Stimulated activated naive CD8-positive, alpha-beta T cell treated with anti-CD3 and anti-CD28 coated beads, Interleukin-15, amount 100 ng/mL, for 72 hours (primary cell): Measurements from ENCODE around the gene ITGA2.

ENCODE experiments used
- ATAC-seq: fragments of 150-1000 bp; cut with Tn5 transposase; 2 replicates; pipeline ENCODE4 v1.10.0; 2021; ENCODE audit warnings: mild to moderate bottlenecking, moderate library complexity
- DNase-seq, 2 donors: peaks; one replicate each; pipeline ENCODE4 v3.0.0; 2021 to 2022
- H3K27ac Mint-ChIP-seq, 2 donors: one replicate each; pipeline ENCODE4 v1.8.0; 2022; ENCODE audit warnings: mild to moderate bottlenecking in 2 of 2, mixed read lengths in 2 of 2, moderate library complexity in 2 of 2
- H3K27me3 Mint-ChIP-seq: one replicate; pipeline ENCODE4 v1.8.0; 2022; ENCODE audit warnings: mixed read lengths
- H3K4me1 Mint-ChIP-seq: one replicate; pipeline ENCODE4 v1.8.0; 2022; ENCODE audit warnings: mild to moderate bottlenecking, mixed read lengths
- H3K4me3 Mint-ChIP-seq, 2 donors: one replicate each; pipeline ENCODE4 v1.8.0; 2022; ENCODE audit warnings: mild to moderate bottlenecking in 2 of 2, mixed read lengths in 2 of 2, moderate library complexity in 1 of 2
- H3K9me3 Mint-ChIP-seq, 2 donors: one replicate each; pipeline ENCODE4 v1.8.0; 2022; ENCODE audit warnings: mixed read lengths in 2 of 2

The ITGA2 gene

GRCh38 chr5:53084546-53085255 lies 95.5 kb downstream of the ITGA2 start:
- H3K27ac Mint-ChIP-seq = no peak overlapping the region
- no peak overlapping the region for H3K4me3 Mint-ChIP-seq
- ATAC-seq = no peak
- H3K27me3 Mint-ChIP-seq = peaks cover 9% of the 10 kb centered on the region
- H3K4me1 Mint-ChIP-seq = peaks cover 41% of the 10 kb centered on the region
- no peaks in the 10 kb centered on the region for H3K9me3 Mint-ChIP-seq
- no peak for DNase-seq

- Mint-ChIP-seq H3K9me3 (no peaks in the 10 kb centered on the region), H3K27me3 (peaks cover 9% of the 10 kb centered on the region), H3K27ac (no peak overlapping the region), H3K4me1 (peaks cover 61% of the 10 kb centered on the region), H3K4me3 (no peak overlapping the region)
- DNase-seq (no peak), ATAC-seq (no peak)
These were observed 98.0 kb downstream of the ITGA2 start for GRCh38 chr5:53087171-53087570.

GRCh38 chr5:53087621-53088121 lies 98.5 kb downstream of the ITGA2 start:
- Mint-ChIP-seq H3K4me3 (no peak overlapping the region), H3K27ac (peak overlapping the region in 1 of 2 donors; percentile 14), H3K4me1 (peaks cover 61% of the 10 kb centered on the region), H3K27me3 (peaks cover 9% of the 10 kb centered on the region), H3K9me3 (no peaks in the 10 kb centered on the region)
- ATAC-seq (no peak), DNase-seq (no peak)

GRCh38 chr5:53089481-53089991 lies 100.4 kb downstream of the ITGA2 start:
- peak; percentile 78 for ATAC-seq
- DNase-seq = no peak
- Mint-ChIP-seq H3K9me3 (no peaks in the 10 kb centered on the region), H3K4me3 (peak overlapping the region; percentile 60 to 69), H3K4me1 (peaks cover 48% of the 10 kb centered on the region), H3K27me3 (no peaks in the 10 kb centered on the region), H3K27ac (peak overlapping the region; percentile 88 to 89)

GRCh38 chr5:53090229-53090628 lies 101.1 kb downstream of the ITGA2 start:
- no peaks in the 10 kb centered on the region for H3K9me3 Mint-ChIP-seq
- DNase-seq (peak; percentile 15 to 50), ATAC-seq (peak; percentile 90)
- H3K27ac Mint-ChIP-seq = peak overlapping the region in 1 of 2 donors; percentile 85
- H3K4me3 Mint-ChIP-seq = peak overlapping the region in 1 of 2 donors; percentile 60
- no peaks in the 10 kb centered on the region for H3K27me3 Mint-ChIP-seq
- H3K4me1 Mint-ChIP-seq = peaks cover 41% of the 10 kb centered on the region

- DNase-seq (no peak), ATAC-seq (no peak)
- no peak overlapping the region for H3K4me3 Mint-ChIP-seq
- H3K9me3 Mint-ChIP-seq = no peaks in the 10 kb centered on the region
- H3K27me3 Mint-ChIP-seq = no peaks in the 10 kb centered on the region
- no peak overlapping the region for H3K27ac Mint-ChIP-seq
- peaks cover 38% of the 10 kb centered on the region for H3K4me1 Mint-ChIP-seq
These were observed 102.1 kb downstream of the ITGA2 start for GRCh38 chr5:53091289-53091688.

GRCh38 chr5:53092242-53092641 lies 103.1 kb downstream of the ITGA2 start:
- Mint-ChIP-seq H3K27me3 (no peaks in the 10 kb centered on the region), H3K4me1 (peaks cover 34% of the 10 kb centered on the region), H3K4me3 (no peak overlapping the region), H3K27ac (no peak overlapping the region), H3K9me3 (no peaks in the 10 kb centered on the region)
- ATAC-seq = no peak
- no peak for DNase-seq

- Mint-ChIP-seq H3K9me3 (no peaks in the 10 kb centered on the region), H3K27ac (peak overlapping the region in 1 of 2 donors; percentile 34), H3K4me3 (no peak overlapping the region), H3K4me1 (peaks cover 15% of the 10 kb centered on the region), H3K27me3 (no peaks in the 10 kb centered on the region)
- ATAC-seq = no peak
- no peak for DNase-seq
These were observed 106.1 kb downstream of the ITGA2 start for GRCh38 chr5:53095217-53095616.

GRCh38 chr5:53095931-53096525 lies 106.9 kb downstream of the ITGA2 start:
- Mint-ChIP-seq H3K27ac (no peak overlapping the region), H3K9me3 (no peaks in the 10 kb centered on the region), H3K4me3 (no peak overlapping the region), H3K4me1 (peaks cover 7% of the 10 kb centered on the region), H3K27me3 (no peaks in the 10 kb centered on the region)
- DNase-seq = peak; percentile 59 to 64
- peak; percentile 69 for ATAC-seq

- ATAC-seq = no peak
- no peaks in the 10 kb centered on the region for H3K27me3 Mint-ChIP-seq
- H3K9me3 Mint-ChIP-seq = no peaks in the 10 kb centered on the region
- no peak overlapping the region for H3K4me3 Mint-ChIP-seq
- no peak overlapping the region for H3K27ac Mint-ChIP-seq
- peaks cover 6% of the 10 kb centered on the region for H3K4me1 Mint-ChIP-seq
- DNase-seq = no peak
These were observed 110.4 kb downstream of the ITGA2 start for GRCh38 chr5:53099546-53099945.

- DNase-seq = no peak
- H3K9me3 Mint-ChIP-seq = no peaks in the 10 kb centered on the region
- no peaks in the 10 kb centered on the region for H3K27me3 Mint-ChIP-seq
- no peak overlapping the region for H3K27ac Mint-ChIP-seq
- no peak for ATAC-seq
- H3K4me3 Mint-ChIP-seq = no peak overlapping the region
- peaks cover 13% of the 10 kb centered on the region for H3K4me1 Mint-ChIP-seq
These were observed 111.5 kb downstream of the ITGA2 start for GRCh38 chr5:53100606-53101005.

- H3K27ac Mint-ChIP-seq = peak overlapping the region in 1 of 2 donors; percentile 40
- ATAC-seq (no peak), DNase-seq (no peak)
- H3K4me3 Mint-ChIP-seq = no peak overlapping the region
- no peaks in the 10 kb centered on the region for H3K9me3 Mint-ChIP-seq
- peaks cover 40% of the 10 kb centered on the region for H3K4me1 Mint-ChIP-seq
- H3K27me3 Mint-ChIP-seq = no peaks in the 10 kb centered on the region
These were observed 116.6 kb downstream of the ITGA2 start for GRCh38 chr5:53105611-53106300.

- no peak for DNase-seq
- H3K4me1 Mint-ChIP-seq = peaks cover 39% of the 10 kb centered on the region
- no peaks in the 10 kb centered on the region for H3K9me3 Mint-ChIP-seq
- H3K4me3 Mint-ChIP-seq = peak overlapping the region; percentile 88 to 97
- H3K27me3 Mint-ChIP-seq = no peaks in the 10 kb centered on the region
- ATAC-seq = peak; percentile 14
- H3K27ac Mint-ChIP-seq = peak overlapping the region; percentile 91 to 96
These were observed 119.9 kb downstream of the ITGA2 start for GRCh38 chr5:53109056-53109442.

- ATAC-seq (peak; percentile 99), DNase-seq (peak; percentile 90 to 91)
- H3K27me3 Mint-ChIP-seq = no peaks in the 10 kb centered on the region
- H3K4me1 Mint-ChIP-seq = peaks cover 39% of the 10 kb centered on the region
- H3K27ac Mint-ChIP-seq = peak within 1 kb of the TSS; percentile 91 to 96
- no peaks in the 10 kb centered on the region for H3K9me3 Mint-ChIP-seq
- H3K4me3 Mint-ChIP-seq = peak within 1 kb of the TSS; percentile 88 to 97
These were observed 120.4 kb downstream of the ITGA2 start, which contains the start of gene MOCS2 for GRCh38 chr5:53109443-53110127. TSS of gene MOCS2 (minus strand) at chr5:53109757. CDS start at chr5:53107174, 2,583 bp downstream.

GRCh38 chr5:53110156-53110555 lies 121.0 kb downstream of the ITGA2 start:
- Mint-ChIP-seq H3K4me1 (peaks cover 37% of the 10 kb centered on the region), H3K27ac (peak overlapping the region; percentile 84 to 91), H3K9me3 (no peaks in the 10 kb centered on the region), H3K4me3 (peak overlapping the region; percentile 88 to 97), H3K27me3 (no peaks in the 10 kb centered on the region)
- ATAC-seq (peak; percentile 9), DNase-seq (peak in 1 of 2 donors; percentile 13)
